Germinal center (tissue), 1 donor: Measurements from ENCODE around the gene KLHL35.
"Not testable (repeated sequence)": the region's sequence is repeated elsewhere in the genome, so short reads cannot be mapped to it uniquely, and the experiment has no call there.

Experiments
- DNase-seq: peaks from one replicate; pipeline ENCODE4 v3.0.0; 2012; ENCODE audit warnings: mixed read lengths, low spot score

The KLHL35 gene

GRCh38 chr11:75389925-75390324, 43.1 kb downstream of the KLHL35 start:
- no peak for DNase-seq

- no peak for DNase-seq
These were observed 43.8 kb downstream of the KLHL35 start for GRCh38 chr11:75389276-75389605.

- DNase-seq = peak; percentile 75
These were observed 44.4 kb downstream of the KLHL35 start for GRCh38 chr11:75388386-75389275.

- DNase-seq = no peak
These were observed 45.2 kb downstream of the KLHL35 start for GRCh38 chr11:75387736-75388294.

GRCh38 chr11:75386942-75387630, 45.9 kb downstream of the KLHL35 start:
- DNase-seq = no peak

GRCh38 chr11:75384438-75385080, 48.4 kb downstream of the KLHL35 start:
- DNase-seq = peak; percentile 81

DNA sequence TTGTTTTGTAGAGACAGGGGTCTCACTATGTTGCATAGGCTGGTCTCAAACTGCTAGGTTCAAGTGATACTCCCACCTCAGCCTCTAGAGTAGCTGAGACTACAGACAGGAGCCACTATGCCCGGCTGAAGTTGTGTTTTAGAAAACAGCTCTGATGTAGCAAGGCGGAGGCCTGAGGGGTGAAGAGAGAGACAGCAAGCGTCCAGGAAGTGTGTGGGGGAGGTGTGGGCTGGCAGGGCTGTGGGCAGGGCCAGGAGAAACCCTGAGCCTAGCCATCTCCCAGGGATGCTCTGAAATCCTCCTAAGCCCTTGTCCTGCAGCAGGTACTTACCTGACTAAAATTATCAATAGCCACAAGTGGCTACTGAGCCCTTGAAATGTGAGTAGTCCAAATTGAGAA, 49.8 kb downstream of the KLHL35 start:
- DNase-seq = no peak

DNA sequence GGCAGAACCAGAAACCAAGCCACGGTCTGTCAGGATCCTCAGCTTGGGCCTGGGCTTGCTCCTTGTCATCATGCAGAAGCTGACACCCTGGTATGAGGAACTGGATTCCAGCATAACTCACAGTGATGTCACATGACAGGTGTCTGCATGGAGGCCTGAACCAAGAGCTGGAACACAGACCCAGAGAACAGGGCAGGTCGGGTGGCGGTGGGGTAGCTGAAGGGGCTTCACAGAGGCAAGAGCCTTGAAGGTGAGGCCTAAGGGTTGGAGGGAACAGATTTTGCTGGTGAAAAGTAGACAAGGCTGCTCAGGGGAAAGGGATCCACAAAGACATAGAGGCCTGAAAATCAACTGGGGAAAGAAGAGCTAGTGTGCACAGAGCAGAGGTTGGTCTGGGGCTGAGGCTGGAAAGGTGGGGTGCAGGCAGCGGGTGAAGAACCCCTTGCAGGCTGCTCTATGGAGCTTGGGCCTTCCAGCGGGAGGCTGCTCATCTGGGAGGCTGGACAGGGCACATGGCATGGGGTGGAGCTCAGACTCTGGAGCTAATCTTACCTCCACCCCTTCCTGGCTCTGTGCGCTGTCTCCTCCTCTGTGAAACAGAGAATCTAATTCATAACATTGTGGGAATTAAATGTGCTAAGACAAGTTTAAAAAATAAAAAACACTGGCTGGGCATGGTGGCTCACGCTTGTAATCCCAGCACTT, 52.1 kb downstream of the KLHL35 start:
- DNase-seq = no peak

DNA sequence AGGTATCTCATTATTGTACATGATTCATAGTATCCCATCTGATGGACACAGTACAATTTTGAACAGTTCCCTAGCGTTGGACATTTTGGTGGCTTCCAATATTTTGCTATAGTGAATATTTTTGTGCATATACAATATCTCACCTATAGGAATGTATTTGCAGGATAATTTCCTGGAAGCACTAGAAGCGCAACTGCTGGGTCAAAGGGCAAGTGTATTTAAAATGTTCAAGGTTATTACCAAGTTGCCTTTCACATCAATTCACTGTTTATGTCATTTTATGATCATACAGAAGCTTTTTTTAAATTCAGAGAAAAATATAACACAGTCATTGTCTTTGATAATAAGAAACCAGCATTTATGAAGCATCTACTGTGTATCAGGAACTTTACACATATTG, 52.8 kb downstream of the KLHL35 start:
- DNase-seq = no peak

DNA sequence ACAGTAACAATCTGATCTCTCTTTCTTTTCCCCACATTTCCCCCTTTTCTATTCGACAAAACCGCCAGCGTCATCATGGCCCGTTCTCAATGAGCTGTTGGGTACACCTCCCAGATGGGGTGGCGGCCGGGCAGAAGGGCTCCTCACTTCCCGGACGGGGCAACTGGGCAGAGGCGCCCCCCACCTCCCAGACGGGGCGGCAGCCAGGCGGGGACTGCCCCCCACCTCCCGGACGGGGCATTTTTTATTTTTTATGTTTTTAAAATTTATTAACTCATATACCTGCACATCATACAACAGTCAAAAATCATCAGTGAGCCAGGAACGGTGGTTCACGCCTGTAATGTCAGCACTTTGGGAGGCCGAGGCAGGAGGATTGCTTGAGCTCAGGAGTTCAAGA, 54.2 kb downstream of the KLHL35 start:
- not testable (repeated sequence) for DNase-seq

DNA sequence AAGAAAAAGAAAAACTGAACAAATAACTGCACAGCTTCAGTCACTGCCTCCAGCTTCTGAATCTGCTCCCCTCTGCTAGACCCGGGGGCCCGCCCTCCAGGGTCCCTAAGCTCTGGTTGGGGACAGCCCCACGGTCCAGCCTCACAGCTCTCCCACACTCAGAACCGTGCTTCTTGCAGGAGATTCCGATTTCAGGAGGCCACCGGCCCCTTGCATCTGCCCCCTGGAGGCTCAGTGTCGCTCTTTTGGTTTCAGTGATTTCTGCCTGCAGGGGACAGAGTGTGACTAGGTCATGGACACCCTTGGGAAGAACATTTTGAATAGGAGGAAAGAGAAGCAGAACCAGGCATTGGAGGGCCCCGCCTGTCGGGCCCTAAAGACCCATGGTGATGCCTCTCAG, 56.8 kb downstream of the KLHL35 start:
- no peak for DNase-seq

DNA sequence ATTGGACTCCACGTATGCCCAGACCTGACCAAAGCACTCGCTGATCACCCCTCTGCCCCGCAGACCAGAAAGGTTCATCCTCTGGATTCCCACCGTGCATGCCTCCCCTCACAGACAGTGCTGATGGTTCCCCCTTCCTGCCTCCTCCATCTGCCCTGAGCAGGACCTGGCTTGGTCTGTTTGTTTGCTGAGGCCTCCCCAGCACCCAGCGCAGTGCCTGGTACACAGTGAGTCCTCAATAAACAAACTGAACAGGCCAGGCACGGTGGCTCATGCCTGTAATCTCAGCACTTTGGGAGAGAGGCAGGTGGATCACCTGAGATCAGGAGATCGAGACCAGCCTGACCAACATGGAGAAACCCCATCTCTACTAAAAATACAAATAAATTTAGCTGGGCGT, 57.4 kb downstream of the KLHL35 start:
- no peak for DNase-seq

- no peak for DNase-seq
These were observed 58.4 kb downstream of the KLHL35 start for GRCh38 chr11:75374646-75375045.

DNA sequence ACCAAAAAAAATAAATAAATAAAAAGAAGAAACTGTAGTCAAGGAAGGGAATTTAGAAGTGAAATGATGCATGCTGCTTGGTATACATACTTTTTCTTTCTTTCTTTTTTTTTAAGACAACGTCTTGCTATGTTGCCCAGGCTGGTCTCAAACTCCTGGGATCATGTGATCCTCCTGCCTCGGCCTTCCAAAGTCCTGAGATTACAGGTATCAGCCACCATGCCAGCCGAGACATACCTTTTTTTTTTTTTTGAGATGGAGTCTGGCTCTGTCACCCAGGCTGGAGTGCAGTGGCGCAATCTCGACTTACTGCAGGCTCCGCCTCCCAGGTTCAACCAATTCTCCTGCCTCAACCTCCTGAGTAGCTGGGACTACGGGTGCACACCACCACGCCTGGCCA, 59.8 kb downstream of the KLHL35 start:
- no peak for DNase-seq
